ENCODE results near the gene STRA6. TPM values are rescaled to one million over a fixed set of nuclear protein-coding genes. Genes with fewer than 3 reads are reported as not detected.

Gene STRA6
- total RNA-seq, 2 experiments from 2014 or later, result not detected

DNA sequence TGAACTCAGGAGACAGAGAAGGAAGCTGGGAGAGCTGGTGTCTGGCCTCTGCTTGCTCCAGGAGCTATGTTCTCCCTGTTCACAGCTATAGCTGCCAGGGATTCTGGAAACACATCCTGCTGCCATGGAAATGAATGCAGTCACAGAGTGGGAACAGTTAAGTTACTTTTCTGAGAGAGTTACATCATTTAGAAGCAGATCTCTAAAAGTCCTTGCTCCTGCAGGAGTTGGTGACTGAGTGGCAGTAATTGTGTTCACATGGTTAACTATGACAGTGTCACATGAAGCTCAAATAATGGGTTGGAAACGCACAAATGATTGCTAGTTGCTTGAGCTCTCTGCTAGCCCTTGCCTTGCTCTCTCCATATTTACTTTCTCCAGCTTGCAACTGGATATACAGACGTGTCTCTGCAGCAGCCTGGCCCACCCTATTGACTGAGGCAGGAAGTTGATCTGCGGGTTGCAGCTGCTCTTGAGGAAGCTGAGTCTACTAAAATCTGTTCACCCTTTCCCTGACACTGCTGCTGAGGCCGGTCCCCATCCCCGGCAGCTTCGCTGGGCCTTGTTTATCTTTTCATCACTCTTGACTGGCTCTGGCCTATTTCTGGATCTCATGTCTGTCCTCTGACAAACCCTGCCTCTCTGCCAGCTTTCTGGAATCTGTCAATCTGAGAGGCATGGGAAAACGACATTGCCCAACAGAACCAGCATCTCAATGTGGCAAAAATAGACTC, 45.7 kb downstream of the STRA6 start:
- H3K4me3 ChIP-seq (ENCODE audit: low read depth, low read length, poor library complexity, severe bottlenecking), result no peak overlapping the region
- no peaks in the 10 kb centered on the region for H3K9me2 ChIP-seq (ENCODE audit: insufficient read depth, low read length)
- H3K27ac ChIP-seq (ENCODE audit: low read depth, low read length, poor library complexity, severe bottlenecking), result no peak overlapping the region
- H3K4me1 ChIP-seq (ENCODE audit: insufficient read depth, low read length, poor library complexity, severe bottlenecking), result peaks cover 7% of the 10 kb centered on the region
- POLR2A ChIA-PET, result no interaction called here
- intact Hi-C loops (cut with micrococcal nuclease; ENCODE audit: unreplicated experiment), result no loop called here
- H3K79me2 ChIP-seq (ENCODE audit: insufficient read depth, low read depth, low read length), result no peaks in the 10 kb centered on the region
- no peaks in the 10 kb centered on the region for H4K20me1 ChIP-seq (ENCODE audit: insufficient read depth, low read length)
- BruUV-seq (replicated peaks), result no TSS peak
- no peak for TF ChIP-seq EZH2phosphoT487 (IDR thresholded peaks at IDR 0.05; ENCODE audit: borderline replicate concordance, low read depth, low read length)
- TF ChIP-seq, protein P1, sequence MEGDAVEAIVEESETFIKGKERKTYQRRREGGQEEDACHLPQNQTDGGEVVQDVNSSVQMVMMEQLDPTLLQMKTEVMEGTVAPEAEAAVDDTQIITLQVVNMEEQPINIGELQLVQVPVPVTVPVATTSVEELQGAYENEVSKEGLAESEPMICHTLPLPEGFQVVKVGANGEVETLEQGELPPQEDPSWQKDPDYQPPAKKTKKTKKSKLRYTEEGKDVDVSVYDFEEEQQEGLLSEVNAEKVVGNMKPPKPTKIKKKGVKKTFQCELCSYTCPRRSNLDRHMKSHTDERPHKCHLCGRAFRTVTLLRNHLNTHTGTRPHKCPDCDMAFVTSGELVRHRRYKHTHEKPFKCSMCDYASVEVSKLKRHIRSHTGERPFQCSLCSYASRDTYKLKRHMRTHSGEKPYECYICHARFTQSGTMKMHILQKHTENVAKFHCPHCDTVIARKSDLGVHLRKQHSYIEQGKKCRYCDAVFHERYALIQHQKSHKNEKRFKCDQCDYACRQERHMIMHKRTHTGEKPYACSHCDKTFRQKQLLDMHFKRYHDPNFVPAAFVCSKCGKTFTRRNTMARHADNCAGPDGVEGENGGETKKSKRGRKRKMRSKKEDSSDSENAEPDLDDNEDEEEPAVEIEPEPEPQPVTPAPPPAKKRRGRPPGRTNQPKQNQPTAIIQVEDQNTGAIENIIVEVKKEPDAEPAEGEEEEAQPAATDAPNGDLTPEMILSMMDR (conservative IDR thresholded peaks at IDR 0.05; ENCODE audit: low read length), result no peak
- no peaks in the 10 kb centered on the region for H3K9me3 ChIP-seq (ENCODE audit: low read length)
- no peak for DNase-seq (ENCODE audit: low spot score)
- H3K4me2 ChIP-seq (ENCODE audit: low read length), result no peak overlapping the region
- no peak overlapping the region for H2AFZ ChIP-seq (ENCODE audit: low read length)
- H3K36me3 ChIP-seq (ENCODE audit: insufficient read depth, low read length), result no peaks in the 10 kb centered on the region
- CTCF ChIA-PET (ENCODE audit: unreplicated experiment), result no interaction called here

GRCh38 chr15:74155766-74156417, 46.7 kb downstream of the STRA6 start:
- CTCF ChIA-PET (ENCODE audit: unreplicated experiment), result no interaction called here
- no peaks in the 10 kb centered on the region for H3K9me3 ChIP-seq (ENCODE audit: low read length)

More at GRCh38 chr15:74155766-74156417, 46.7 kb downstream of the STRA6 start:
- TF ChIP-seq, protein P1 (conservative IDR thresholded peaks at IDR 0.05; ENCODE audit: low read length), result no peak
- no peak for TF ChIP-seq EZH2phosphoT487 (IDR thresholded peaks at IDR 0.05; ENCODE audit: borderline replicate concordance, low read depth, low read length)
- no peak for DNase-seq (ENCODE audit: low spot score)
- Histone ChIP-seq H3K4me3 (ENCODE audit: low read depth, low read length, poor library complexity, severe bottlenecking) (no peak overlapping the region), H3K79me2 (ENCODE audit: insufficient read depth, low read depth, low read length) (no peaks in the 10 kb centered on the region), H4K20me1 (ENCODE audit: insufficient read depth, low read length) (no peaks in the 10 kb centered on the region), H3K4me2 (ENCODE audit: low read length) (no peak overlapping the region), H3K36me3 (ENCODE audit: insufficient read depth, low read length) (no peaks in the 10 kb centered on the region), H3K4me1 (ENCODE audit: insufficient read depth, low read length, poor library complexity, severe bottlenecking) (peaks cover 7% of the 10 kb centered on the region), H3K27ac (ENCODE audit: low read depth, low read length, poor library complexity, severe bottlenecking) (no peak overlapping the region), H3K9me2 (ENCODE audit: insufficient read depth, low read length) (no peaks in the 10 kb centered on the region), H2AFZ (ENCODE audit: low read length) (no peak overlapping the region)
- intact Hi-C loops (cut with micrococcal nuclease; ENCODE audit: unreplicated experiment), result no loop called here
- POLR2A ChIA-PET, result no interaction called here
- no TSS peak for BruUV-seq (replicated peaks)

Measured in OCI-LY7 (cell line).